ENCODE measurements around the gene GXYLT2. TPM values are rescaled to one million over a fixed set of nuclear protein-coding genes. Genes with fewer than 3 reads are reported as not detected.

The GXYLT2 gene
- total and polyA plus RNA-seq, 2 of the 13 experiments (the other 11 are each of a cell fraction or from before 2014, with no cell fraction given), result 4.3 to 6.9 TPM

GRCh38 chr3:72953325-72953956, 65.6 kb downstream of the GXYLT2 start (continued):
- peak; percentile 52; the same call in 1 of the 2 replicates for TF ChIP-seq HNF4G (IDR thresholded peaks at IDR 0.05; ENCODE audit: borderline replicate concordance, low read depth, low read length)
- no peak for TF ChIP-seq HNF4G (CRISPR knock-in tag; IDR thresholded peaks at IDR 0.05; ENCODE audit: borderline replicate concordance, low read depth)
- peak; percentile 76; the same call in 1 of the 2 replicates for TF ChIP-seq REPIN1 (CRISPR knock-in tag; IDR thresholded peaks at IDR 0.05; ENCODE audit: borderline replicate concordance, low read depth)
- peak; percentile 94 for TF ChIP-seq CEBPG (CRISPR knock-in tag; IDR thresholded peaks at IDR 0.05)
- TF ChIP-seq PRPF4 (IDR thresholded peaks at IDR 0.05; ENCODE audit: low read depth, low read length, poor library complexity, severe bottlenecking), result no peak
- TF ChIP-seq FOXJ3 (CRISPR knock-in tag; IDR thresholded peaks at IDR 0.05; ENCODE audit: borderline replicate concordance), result peak; percentile 98
- no peak for TF ChIP-seq ZNF687 (CRISPR knock-in tag; IDR thresholded peaks at IDR 0.05)
- no peak for TF ChIP-seq ARNTL (CRISPR knock-in tag; IDR thresholded peaks at IDR 0.05)
- TF ChIP-seq BHLHE40 (IDR thresholded peaks at IDR 0.05; ENCODE audit: low read length), result no peak
- TF ChIP-seq ZGPAT (CRISPR knock-in tag; IDR thresholded peaks at IDR 0.05), result peak; percentile 82; the same call in 1 of the 2 replicates
- TF ChIP-seq MED8 (CRISPR knock-in tag; IDR thresholded peaks at IDR 0.05; ENCODE audit: insufficient replicate concordance), result peak; percentile 66
- no peak for TF ChIP-seq CBX1 (IDR thresholded peaks at IDR 0.05; ENCODE audit: low read depth)
- no peak for TF ChIP-seq ZNF629 (CRISPR knock-in tag; conservative IDR thresholded peaks at IDR 0.05)
- TF ChIP-seq ZKSCAN8 (CRISPR knock-in tag; IDR thresholded peaks at IDR 0.05; ENCODE audit: borderline replicate concordance), result peak; percentile 59; the same call in 1 of the 2 replicates
- TF ChIP-seq ATF3 (CRISPR knock-in tag; IDR thresholded peaks at IDR 0.05), result peak; percentile 68; the same call in 1 of the 2 replicates
- TF ChIP-seq ZZZ3 (CRISPR knock-in tag; IDR thresholded peaks at IDR 0.05; ENCODE audit: borderline replicate concordance), result no peak
- TF ChIP-seq ZNF383 (CRISPR knock-in tag; IDR thresholded peaks at IDR 0.05; ENCODE audit: borderline replicate concordance), result no peak
- TF ChIP-seq SRY (CRISPR knock-in tag; IDR thresholded peaks at IDR 0.05), result no peak
- TF ChIP-seq HBP1 (CRISPR knock-in tag; IDR thresholded peaks at IDR 0.05; ENCODE audit: low read depth), result no peak
- TF ChIP-seq POGK (CRISPR knock-in tag; conservative IDR thresholded peaks at IDR 0.05), result peak; percentile 67

Measured in HepG2 (cell line).